GM18507 (cell line): ENCODE results near the gene SMYD2.

Source experiments
- DNase-seq: peaks from one replicate; pipeline ENCODE4 v3.0.0; 2011; ENCODE audit warnings: low read depth; ENCODE audit not compliant: insufficient read length; ENCODE audit errors: extremely low spot score
- FAIRE-seq: peaks from 2 replicates; lab custom pipeline; 2011; peaks lifted over from hg19 to GRCh38; lab: Jason Lieb, UNC

SMYD2 gene

GRCh38 chr1:214324896-214325800 is 44.2 kb downstream of the SMYD2 start:
- FAIRE-seq (no peak), DNase-seq (no peak)

- DNase-seq (no peak), FAIRE-seq (no peak)
These were observed 45.4 kb downstream of the SMYD2 start for GRCh38 chr1:214326406-214326805.

- DNase-seq (no peak), FAIRE-seq (no peak)
These were observed 46.6 kb downstream of the SMYD2 start for GRCh38 chr1:214327514-214327913.

GRCh38 chr1:214328770-214329469 is 48.0 kb downstream of the SMYD2 start:
- DNase-seq = peak; percentile 67
- peak; percentile 77 for FAIRE-seq

GRCh38 chr1:214329470-214330220 is 48.7 kb downstream of the SMYD2 start:
- FAIRE-seq = no peak
- DNase-seq = no peak

- FAIRE-seq (no peak), DNase-seq (no peak)
These were observed 49.3 kb downstream of the SMYD2 start for GRCh38 chr1:214330222-214330621.

GRCh38 chr1:214330715-214331114 is 49.8 kb downstream of the SMYD2 start:
- no peak for FAIRE-seq

GRCh38 chr1:214331180-214331579 is 50.2 kb downstream of the SMYD2 start:
- DNase-seq (no peak), FAIRE-seq (no peak)

More at GRCh38 chr1:214330715-214331114, 49.8 kb downstream of the SMYD2 start:
- DNase-seq = no peak

- DNase-seq (peak; percentile 40), FAIRE-seq (peak; percentile 83)
These were observed 51.0 kb downstream of the SMYD2 start for GRCh38 chr1:214331827-214332423.

- FAIRE-seq (peak; percentile 80), DNase-seq (no peak)
These were observed 52.2 kb downstream of the SMYD2 start for GRCh38 chr1:214332946-214333798.

- FAIRE-seq (no peak), DNase-seq (no peak)
These were observed 54.6 kb downstream of the SMYD2 start for GRCh38 chr1:214335567-214335966.

GRCh38 chr1:214337015-214337414 is 56.1 kb downstream of the SMYD2 start:
- FAIRE-seq (no peak), DNase-seq (no peak)

- DNase-seq (no peak), FAIRE-seq (no peak)
These were observed 56.6 kb downstream of the SMYD2 start for GRCh38 chr1:214337511-214337910.

GRCh38 chr1:214338212-214338611 is 57.3 kb downstream of the SMYD2 start:
- FAIRE-seq (no peak), DNase-seq (no peak)

GRCh38 chr1:214341459-214341858 is 60.5 kb downstream of the SMYD2 start:
- no peak for DNase-seq
- FAIRE-seq = no peak

- FAIRE-seq (no peak), DNase-seq (no peak)
These were observed 61.0 kb downstream of the SMYD2 start for GRCh38 chr1:214341932-214342331.

- no peak for FAIRE-seq
- DNase-seq = no peak
These were observed 61.6 kb downstream of the SMYD2 start for GRCh38 chr1:214342525-214342924.

- FAIRE-seq = no peak
- no peak for DNase-seq
These were observed 63.9 kb downstream of the SMYD2 start for GRCh38 chr1:214344897-214345296.

GRCh38 chr1:214349008-214349407 is 68.0 kb downstream of the SMYD2 start:
- DNase-seq = no peak
- no peak for FAIRE-seq
